Measurements from ENCODE around the gene MIXL1.
"Not testable (repeated sequence)": the region's sequence is repeated elsewhere in the genome, so short reads cannot be mapped to it uniquely, and the experiment has no call there.

MIXL1 gene

GRCh38 chr1:226248796-226249195, 25.3 kb downstream of the MIXL1 start:
- H3K4me3 ChIP-seq (ENCODE audit: control insufficient read depth, low read depth, low read length): no peak overlapping the region
- TF ChIP-seq, protein P1, sequence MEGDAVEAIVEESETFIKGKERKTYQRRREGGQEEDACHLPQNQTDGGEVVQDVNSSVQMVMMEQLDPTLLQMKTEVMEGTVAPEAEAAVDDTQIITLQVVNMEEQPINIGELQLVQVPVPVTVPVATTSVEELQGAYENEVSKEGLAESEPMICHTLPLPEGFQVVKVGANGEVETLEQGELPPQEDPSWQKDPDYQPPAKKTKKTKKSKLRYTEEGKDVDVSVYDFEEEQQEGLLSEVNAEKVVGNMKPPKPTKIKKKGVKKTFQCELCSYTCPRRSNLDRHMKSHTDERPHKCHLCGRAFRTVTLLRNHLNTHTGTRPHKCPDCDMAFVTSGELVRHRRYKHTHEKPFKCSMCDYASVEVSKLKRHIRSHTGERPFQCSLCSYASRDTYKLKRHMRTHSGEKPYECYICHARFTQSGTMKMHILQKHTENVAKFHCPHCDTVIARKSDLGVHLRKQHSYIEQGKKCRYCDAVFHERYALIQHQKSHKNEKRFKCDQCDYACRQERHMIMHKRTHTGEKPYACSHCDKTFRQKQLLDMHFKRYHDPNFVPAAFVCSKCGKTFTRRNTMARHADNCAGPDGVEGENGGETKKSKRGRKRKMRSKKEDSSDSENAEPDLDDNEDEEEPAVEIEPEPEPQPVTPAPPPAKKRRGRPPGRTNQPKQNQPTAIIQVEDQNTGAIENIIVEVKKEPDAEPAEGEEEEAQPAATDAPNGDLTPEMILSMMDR (conservative IDR thresholded peaks at IDR 0.05; ENCODE audit: control insufficient read depth, insufficient read depth, low read depth, low read length): no peak
- no peak for DNase-seq (ENCODE audit: low read depth)

DNA sequence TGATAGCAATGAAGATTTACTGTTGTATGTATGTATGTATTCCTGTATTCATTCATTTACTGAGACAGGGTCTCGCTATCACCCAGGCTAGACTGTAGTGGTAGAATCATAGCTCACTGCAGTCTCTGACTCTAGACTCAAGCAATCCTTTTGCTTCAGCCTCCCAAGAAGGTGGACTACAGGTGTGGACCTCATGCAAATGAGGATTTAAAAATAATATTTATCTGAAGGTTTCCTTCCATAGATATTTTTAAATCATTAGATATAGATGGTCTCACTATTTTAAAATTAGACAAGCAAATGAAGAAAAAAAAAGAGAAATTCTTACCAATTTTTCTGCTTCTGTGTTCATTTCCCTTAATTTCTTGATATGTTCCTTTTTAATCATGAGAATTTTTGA, 27.0 kb downstream of the MIXL1 start:
- DNase-seq (ENCODE audit: low read depth): no peak
- TF ChIP-seq, protein P1 (conservative IDR thresholded peaks at IDR 0.05; ENCODE audit: control insufficient read depth, insufficient read depth, low read depth, low read length): no peak
- H3K4me3 ChIP-seq (ENCODE audit: control insufficient read depth, low read depth, low read length): no peak overlapping the region

DNA sequence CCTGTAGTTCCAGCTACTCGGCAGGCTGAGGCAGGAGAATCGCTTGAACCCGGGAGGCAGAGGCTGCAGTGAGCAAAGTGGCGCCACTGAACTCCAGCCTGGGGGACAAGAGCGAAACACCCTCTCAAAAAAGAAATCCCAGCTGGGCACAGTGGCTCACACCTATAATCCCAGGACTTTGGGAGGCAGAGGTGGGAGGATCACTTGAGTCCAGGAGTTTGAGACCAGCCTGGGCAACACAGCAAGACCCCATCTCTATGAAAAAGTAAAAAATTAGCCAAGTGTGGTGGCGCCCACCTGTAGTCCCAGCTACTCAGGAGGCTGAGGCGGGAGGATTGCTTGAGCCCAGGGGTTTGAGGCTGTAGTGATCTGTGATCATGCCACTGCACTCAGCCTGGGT, 29.4 kb downstream of the MIXL1 start:
- not testable (repeated sequence) for H3K4me3 ChIP-seq (ENCODE audit: control insufficient read depth, low read depth, low read length); DNase-seq (ENCODE audit: low read depth)

DNA sequence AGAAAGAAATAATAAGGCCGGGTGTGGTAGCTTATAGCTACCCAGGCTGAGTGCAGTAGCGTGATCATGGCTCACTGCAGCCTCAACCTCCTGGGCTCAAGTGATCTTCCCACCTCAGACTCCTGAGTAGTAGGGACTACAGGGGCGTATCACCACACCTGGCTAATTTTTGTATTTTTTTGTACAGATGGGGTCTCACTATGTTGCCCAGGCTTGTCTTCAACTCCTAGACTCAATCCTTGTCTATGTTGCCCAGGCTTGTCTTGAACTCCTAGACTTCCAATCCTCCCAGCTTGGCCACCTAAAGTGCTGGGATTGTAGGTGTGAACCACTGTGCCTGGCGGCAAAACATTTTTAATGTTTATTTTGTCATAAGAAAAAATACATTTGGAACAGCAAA, 30.5 kb downstream of the MIXL1 start:
- TF ChIP-seq, protein P1 (conservative IDR thresholded peaks at IDR 0.05; ENCODE audit: control insufficient read depth, insufficient read depth, low read depth, low read length): no peak
- no peak for DNase-seq (ENCODE audit: low read depth)
- H3K4me3 ChIP-seq (ENCODE audit: control insufficient read depth, low read depth, low read length): no peak overlapping the region

DNA sequence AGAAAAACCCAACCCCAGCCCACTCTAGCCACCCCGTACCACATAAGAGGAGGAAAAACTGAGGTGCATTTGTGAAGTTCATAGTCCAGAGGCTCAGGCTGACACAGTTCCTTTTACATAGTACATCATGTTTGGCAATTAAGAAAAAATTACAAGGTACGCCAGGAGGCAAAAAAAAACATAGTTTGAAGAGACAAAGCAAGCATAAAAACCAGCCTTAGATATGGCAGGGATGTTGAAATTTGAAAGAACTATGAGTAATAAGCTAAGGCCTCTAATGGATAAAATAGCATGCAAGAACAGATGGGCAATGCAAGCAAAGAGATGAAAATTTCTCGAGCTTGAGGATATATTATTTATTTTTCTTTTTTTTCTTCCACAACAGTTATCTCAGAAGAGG, 31.9 kb downstream of the MIXL1 start:
- H3K4me3 ChIP-seq (ENCODE audit: control insufficient read depth, low read depth, low read length): no peak overlapping the region
- DNase-seq (ENCODE audit: low read depth): peak; percentile 5
- TF ChIP-seq, protein P1 (conservative IDR thresholded peaks at IDR 0.05; ENCODE audit: control insufficient read depth, insufficient read depth, low read depth, low read length): no peak

DNA sequence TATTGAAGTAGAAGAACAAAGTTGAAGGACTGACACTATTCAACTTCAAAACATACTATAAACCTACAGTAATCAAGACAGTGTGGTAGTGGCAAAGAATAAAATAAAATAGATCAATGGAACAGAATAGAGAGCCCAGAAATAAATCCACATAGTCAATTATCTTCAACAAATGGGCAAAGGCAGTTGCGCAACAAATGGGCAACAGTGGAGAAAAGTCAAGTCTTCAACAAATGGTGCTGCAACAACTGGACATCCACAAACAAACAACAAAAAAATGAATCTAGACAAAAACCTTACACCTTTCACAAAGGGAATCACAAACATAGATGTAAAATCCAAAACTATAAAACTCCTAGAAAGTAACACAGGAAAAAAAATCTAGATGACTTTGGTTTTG, 38.4 kb downstream of the MIXL1 start:
- no peak overlapping the region for H3K4me3 ChIP-seq (ENCODE audit: control insufficient read depth, low read depth, low read length)
- TF ChIP-seq, protein P1 (conservative IDR thresholded peaks at IDR 0.05; ENCODE audit: control insufficient read depth, insufficient read depth, low read depth, low read length): no peak
- no peak for DNase-seq (ENCODE audit: low read depth)

- DNase-seq (ENCODE audit: low read depth): peak; percentile 84
- no peak overlapping the region for H3K4me3 ChIP-seq (ENCODE audit: control insufficient read depth, low read depth, low read length)
- TF ChIP-seq, protein P1 (conservative IDR thresholded peaks at IDR 0.05; ENCODE audit: control insufficient read depth, insufficient read depth, low read depth, low read length): no peak
These were observed 45.1 kb downstream of the MIXL1 start for GRCh38 chr1:226268421-226269124.

DNA sequence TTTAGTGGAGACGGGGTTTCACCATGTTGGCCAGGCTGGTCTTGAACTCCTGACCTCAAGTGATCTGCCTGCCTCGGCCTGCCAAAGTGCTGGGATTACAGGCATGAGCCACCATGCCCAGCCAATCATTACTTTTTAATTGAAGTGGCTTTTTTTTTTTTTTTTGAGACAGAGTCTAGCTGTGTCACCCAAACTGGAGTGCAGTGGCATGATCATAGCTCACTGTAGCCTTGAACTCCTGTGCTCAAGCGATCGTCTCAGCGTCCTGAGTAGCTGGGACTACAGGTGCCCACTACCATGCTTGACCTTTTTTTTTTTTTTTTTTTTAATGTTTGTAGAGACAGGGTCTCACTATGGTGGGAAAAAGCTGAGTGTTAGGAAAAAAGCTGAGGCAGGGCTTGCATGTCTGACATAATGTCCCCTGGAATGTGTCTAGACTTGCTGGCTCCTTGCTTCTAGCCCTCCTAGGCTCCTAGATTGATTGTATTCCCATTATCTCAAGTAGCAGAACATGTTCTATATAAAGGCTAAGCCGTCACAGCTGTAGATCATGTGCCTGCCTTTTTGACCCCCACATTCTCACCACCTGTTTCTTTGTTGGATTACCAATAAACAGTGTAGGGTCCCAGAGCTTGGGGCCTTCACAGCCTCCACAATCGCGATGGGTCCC, 48.9 kb downstream of the MIXL1 start:
- not testable (repeated sequence) for DNase-seq (ENCODE audit: low read depth)

More for the DNA sequence above, 48.9 kb downstream of the MIXL1 start:
- H3K4me3 ChIP-seq (ENCODE audit: control insufficient read depth, low read depth, low read length): not testable (repeated sequence)

Measured in fibroblast of mammary gland (primary cell).